GM19023 (cell line): Measurements from ENCODE around the gene AMOTL2.

Experiments used
- ATAC-seq: cut with Tn5 transposase; IDR thresholded peaks from one replicate; pipeline ENCODE4 v1.9.1; 2021; ENCODE audit warnings: mild to moderate bottlenecking, moderate library complexity; ENCODE audit not compliant: unreplicated experiment

Gene AMOTL2

DNA sequence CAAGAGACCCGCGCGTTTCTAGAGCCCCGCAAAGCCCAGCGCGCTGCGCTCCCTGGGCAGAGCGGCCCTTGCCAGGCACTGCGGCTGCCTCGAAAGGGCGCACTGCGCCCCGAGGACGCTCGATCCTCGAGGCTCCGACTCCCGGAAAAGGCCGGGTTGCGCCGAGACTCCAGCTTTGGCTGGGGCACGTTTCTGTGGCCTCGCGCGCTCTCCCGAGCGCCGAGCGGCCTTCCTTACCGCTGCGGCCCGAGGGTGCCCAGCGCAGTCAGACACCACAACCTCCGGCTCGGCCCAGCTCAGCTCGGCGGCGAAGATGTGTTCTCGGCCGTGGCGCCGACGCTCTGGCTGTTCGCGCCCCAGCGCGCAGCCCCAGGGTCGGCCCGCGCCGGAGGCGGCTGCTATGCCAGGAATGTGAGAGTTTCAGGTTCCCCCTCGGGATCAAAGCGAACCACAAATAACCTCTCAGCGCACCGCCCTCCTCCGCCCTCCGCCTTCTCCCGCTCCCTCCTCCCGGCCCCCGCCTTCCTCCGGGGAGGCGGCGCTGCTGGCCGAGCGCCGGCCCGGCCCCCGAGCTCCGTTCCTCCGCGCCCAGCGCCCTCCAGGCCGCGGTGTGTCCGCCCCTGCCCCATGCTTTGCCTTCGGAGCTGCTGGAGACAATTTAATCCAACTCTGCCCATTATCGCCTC lies at the start of gene AMOTL2:
Gene AMOTL2, minus strand, starts transcription at position 343 of the 686 bp plus-strand sequence. CDS start 3,014 bp downstream, outside the sequence.
- no peak for ATAC-seq

DNA sequence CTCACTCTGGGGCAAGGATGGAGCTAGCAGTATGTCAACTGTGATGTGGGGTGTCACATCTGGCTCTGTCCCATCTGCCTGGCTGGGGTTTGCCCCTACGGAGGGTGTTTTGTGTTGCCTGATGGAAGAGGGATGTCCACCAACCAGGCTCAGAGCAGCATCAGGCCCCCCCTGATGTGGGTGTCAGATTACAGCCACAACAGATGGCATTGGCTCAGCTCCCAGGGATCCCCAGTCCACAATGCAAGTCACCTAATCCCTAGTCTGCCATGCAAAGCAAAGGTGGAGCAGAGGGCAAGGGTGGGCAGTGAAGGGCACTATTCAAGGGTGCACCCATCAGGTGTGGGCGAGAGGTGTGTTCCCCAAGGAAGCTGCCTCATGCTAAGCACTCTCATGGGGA lies 48.9 kb upstream of the AMOTL2 start:
- ATAC-seq = no peak

DNA sequence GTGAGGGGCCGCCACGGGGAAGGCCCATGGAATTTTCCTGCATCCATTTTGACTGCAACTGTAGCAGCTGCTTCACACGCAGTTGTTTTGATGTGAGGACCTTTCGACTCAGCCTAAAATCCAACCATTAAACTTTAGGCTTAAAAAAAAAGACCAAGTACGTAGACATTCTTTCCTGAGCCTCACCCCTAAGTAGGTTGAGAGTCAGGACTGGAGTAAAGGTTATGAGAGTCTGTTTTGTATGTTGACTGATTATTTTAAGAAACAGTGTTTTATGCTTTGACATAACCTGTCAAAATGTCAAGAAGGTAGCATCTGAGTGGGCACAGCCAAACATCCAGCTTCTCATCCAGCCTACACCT lies 45.7 kb upstream of the AMOTL2 start:
- no peak for ATAC-seq

DNA sequence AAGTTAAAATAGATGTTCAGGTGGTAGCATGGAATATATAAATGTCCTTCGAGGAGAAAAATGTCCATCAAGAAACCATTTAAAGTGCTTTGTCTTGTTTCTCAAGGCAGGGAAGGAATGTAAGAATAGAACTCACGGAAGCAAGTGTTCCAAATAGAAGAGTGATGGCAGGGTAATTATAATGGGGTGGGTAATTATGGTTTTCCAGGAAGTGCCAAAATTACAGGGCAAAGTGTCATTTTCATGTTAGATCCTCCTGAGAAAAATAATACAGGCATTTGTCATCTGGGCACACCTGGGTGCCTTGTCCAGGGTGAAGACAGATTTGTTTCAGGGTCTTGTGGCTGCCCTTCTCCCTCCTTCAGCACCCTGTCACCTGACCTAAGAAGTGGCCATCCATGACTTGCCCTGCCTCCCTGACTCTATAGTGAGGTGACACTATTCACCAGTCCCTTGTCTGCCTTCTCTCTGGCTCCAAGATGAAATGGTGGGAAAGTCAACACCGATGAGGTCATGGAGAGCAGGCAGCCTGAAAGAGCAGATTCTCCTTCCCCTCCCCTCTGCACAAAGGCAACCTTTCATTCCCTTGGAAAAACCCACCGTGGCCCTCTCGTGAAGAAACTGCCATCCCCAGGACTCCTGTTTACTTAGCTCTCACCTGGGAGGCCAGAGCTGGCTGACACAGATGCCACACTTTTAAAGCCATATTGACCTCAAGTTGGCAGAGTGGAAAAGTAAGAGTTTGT lies 45.1 kb upstream of the AMOTL2 start:
- ATAC-seq = no peak

DNA sequence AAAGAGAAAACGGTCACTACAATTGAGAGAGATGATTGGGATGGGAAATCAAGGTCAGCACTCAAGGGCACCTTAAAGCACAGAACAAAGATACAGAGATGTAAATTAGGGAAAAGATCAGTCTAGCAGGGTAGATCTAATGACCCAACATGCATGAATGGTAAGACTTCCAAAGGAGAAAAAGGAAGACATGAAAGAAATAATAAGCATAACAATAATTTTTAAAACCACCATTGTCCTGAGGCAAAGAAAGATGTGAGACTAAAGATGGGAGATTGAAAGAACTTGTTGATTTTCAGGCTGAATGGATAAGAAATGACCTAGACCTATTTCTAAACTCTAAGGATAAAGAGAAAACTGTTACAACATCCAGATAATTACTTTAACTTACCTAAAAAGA lies 34.8 kb upstream of the AMOTL2 start:
- ATAC-seq = no peak

DNA sequence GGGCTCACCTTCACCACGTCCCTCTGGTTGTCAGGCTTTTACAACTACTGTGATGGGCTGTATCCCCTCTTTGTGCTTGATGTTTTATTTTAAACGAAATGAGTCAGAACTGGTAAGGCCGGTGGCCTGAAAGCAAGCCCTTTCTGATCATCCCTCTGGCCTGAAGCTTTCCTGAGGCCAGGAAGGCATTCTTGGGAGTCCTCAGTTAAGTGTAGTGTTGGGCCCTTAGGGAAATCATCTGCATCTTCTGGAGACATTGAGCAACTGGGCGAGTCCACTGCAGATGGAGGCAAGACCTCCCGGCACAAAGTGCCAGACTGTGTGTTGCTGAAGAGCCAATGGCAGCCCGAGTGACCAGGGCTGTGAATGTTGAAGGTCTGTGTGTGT lies 33.0 kb upstream of the AMOTL2 start:
- no peak for ATAC-seq

DNA sequence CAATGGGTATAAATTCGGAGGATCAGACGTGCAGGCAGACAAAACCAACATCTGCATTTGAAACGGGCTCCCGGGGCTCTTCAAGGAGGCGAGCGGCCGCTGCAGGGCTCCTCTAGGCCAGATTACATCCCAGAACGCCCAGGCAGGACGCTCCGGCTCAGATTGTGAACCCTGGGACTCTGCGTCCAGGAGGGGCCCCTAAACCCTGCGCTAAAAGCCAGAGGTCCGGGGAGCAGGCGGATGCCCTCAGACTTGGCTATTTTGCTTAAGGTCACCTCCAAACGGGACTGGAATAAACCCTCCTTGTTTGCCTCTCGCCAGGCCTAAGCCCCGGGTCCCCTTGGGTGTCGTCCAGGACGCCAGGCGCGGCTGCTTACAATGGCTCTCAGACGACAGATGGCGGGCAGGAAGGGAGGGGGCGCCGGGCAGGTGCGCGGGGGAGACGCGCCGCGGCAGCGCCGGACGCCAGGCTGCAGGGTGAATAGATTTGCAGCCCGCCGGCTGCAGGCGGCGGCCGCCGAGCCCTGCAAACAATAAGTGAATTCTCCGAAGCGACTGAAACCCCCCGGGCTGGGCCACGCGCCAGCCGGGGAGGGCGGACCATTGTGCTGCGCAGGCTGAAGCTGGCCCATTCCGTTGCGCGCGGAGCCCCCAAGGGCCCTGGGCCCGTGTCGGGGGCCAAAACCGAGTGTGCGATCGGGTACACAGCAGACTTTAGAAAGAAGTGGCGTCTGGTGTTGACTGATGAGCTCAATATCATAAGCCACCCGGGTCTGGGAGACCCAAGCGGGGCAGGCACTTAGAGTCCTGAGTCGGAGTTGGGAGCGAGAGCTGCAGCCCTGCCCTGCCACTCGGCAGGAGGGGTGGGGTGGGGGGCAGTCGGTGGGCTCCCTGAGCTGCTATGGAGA lies 32.3 kb upstream of the AMOTL2 start:
- no peak for ATAC-seq

DNA sequence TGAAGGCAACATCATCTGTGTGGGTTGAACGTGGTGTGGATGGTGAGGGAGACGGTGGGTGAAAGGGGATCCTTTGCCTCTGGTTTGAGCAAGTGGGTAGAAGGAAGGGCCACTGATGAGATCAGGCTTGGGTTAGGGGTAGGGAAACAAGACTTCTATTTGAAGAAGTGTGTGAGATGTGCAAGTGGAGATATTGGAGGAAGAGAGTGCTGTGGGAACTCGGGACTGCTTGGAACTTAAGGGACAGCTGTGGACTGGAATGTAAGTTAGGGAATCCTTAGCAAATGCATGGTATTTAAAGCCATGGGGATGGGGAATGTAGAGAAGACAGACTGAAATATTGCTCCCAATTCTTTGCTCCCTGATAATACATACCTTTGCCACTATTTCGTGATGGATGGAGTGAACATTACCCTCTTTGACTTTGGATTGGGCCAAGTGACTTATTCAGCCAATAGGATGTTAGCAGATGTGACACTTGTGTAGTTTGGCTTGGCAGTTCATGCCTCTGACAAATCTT lies 30.2 kb upstream of the AMOTL2 start:
- no peak for ATAC-seq

DNA sequence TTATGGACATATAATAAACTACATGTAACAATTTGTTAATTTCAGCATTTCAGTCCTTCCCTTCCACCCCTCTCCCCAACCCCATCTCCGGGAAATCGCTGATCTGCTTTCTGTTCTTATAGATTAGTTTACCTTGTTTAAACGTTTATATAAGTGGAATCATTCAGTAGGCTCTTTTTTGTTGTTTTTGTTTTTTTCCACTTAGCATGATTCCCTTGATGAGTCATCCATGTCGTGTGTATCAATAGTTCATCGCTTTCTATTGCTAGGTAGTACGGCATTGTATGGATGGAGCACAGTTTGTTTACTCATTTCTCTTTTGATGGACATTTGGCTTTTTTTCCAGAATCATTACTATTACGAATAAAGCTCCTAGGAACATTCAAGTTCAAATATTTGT lies 23.5 kb upstream of the AMOTL2 start:
- no peak for ATAC-seq

DNA sequence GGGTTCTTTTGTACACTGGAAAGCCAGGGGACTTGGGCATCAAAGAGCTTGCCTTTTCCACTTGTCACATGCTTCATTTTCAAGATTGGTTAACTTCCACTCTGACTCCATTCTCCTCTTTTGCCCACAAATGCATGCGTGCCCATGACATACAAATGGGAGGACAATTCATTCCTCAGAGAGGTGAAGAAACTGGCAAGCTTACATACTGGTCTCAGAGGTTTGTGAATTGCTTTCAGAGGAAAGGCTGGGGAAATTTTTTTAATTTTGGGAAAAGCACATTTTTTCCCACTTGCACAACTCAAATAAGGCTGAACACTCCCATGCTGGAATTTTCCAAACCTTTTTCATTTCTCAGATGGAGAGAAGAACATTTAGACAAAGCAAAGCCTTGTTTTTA lies 20.9 kb upstream of the AMOTL2 start:
- ATAC-seq = no peak

DNA sequence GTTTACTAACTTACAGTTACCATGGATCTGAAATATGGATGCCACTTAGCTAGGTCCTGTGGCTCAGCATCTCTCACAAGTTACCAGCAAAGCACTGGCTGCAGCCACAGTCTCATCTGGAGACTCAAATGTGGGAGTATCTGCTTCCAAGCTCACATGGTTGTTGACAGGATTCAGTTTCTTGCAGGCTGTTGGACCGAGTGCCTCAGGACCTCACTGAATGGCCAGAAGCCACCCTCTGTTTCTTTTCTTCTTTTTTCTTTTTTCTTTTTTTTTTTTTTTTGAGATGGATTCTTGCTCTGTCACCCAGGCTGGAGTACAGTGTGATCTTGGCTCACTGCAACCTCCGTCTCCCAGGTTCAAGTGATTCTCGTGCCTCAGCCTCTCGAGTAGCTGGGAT lies 20.1 kb upstream of the AMOTL2 start:
- no peak for ATAC-seq

DNA sequence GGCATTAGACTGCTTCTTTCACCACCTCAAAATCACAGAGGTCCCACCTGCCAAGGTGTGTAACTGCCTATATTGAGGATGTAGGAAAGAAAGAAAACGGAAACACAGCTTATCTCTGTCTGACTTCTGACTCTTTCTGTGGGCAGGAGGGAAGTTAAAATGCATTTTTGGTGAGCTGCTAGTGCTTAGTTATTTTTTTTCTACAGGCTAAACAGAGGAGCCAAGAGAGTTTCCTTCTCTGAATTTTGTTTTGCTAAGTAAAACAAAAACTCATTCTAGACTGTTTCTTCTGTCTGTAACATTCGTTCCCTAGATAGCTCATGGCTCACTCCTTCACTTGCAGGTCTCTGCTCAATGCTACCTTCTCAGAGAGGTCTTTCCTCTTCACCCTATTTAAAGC lies 18.8 kb upstream of the AMOTL2 start:
- ATAC-seq = no peak

DNA sequence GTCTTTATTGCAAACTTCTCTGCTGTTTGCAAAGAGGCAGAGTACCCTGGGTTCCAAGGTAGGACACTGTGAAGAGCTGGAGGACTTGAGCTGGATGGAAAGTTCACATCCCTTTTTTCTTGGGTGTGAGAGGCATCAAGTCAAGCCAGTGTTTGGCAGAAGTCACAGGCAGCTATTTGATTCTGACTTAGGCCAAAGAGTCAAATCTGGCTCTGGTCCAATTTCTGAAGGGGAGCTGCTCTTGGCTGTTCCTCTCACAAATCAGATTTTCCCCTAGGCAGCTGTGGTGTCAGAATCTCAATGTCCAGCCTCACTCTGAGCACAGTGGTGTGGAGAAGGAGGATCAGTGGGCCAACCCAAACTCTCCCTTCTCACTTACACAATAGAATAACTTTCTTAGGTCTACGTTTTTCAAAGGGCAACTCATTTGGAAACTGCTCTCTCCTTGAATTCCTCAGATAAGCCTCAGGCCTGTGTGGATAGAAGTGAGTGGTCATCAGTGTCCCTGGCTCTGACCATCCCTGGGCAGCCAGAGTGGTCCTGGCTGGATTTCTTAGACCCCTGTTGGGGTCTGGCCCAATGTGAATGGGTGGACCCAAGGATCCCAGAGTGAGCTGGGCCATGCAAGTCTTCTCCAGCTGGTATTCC lies 18.2 kb upstream of the AMOTL2 start:
- ATAC-seq = no peak

DNA sequence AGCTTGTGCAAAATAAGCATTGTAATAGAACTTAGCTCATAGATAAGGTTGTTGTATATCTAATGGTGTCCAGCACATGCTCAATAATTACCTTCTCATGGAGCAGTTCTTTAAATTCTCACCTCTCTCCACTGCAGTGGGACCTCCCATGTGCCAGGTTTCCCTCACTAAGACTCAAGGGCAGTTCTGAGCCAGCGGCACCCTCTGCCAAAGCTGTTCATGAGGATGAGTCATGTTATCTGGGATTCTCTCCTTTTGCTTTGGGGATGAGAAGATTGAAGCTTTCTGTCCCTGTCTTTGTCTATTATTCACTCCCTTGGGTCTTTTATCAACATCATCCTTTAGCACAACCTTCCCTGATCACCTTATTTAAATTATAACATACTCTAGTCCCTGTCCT lies 15.6 kb upstream of the AMOTL2 start:
- no peak for ATAC-seq

DNA sequence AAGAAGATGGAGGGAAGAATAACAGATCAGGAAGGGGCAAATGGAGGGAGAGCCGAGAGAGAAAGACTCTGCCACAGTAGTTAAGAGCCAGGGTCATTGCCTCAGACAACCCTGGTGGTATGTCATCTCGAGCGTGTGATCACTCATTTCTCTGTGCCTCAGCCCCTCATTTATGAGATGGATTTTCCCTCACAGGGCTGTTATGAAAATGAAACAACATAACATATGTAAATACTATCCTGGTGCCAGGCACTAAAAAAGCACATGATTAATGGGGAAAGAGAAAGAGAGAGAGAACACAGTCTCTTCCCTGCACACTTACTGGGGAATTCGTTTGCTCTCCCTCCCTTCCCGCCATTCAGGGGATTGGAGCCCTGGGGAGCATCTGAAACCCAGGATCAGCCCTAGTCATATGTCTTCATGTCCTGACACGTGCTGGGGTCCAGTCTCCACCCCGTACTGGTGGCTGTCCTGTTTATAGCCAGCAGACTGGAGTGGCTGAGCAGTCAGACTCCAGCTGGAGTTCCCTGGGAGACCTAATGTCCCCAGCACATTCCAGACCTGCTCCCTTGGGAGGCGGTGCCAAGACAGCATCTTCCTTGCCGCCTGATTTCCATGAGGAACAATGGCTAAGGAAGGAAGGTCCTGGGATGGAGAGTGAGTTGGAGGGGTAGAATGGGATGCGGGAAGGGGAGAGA lies 14.7 kb upstream of the AMOTL2 start:
- no peak for ATAC-seq

DNA sequence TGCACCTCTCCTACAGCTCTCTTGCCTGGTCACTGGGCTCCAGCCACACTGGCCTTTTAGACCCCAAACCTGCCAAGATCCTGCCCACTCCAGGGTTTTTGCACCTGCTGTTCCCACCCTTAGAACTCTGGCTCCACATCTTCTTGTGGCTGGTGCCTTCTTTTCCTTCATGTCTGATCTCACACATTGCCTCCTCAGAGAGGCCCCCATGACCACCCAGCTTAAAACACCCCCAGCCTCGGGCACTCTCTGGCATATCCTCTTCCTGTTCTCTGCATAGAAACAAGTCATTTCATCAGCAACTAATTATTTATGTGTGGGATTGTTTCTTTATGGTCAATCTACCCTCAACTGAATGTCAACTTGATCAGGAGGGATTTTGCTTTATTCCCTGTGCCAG lies 14.0 kb upstream of the AMOTL2 start:
- ATAC-seq = no peak

DNA sequence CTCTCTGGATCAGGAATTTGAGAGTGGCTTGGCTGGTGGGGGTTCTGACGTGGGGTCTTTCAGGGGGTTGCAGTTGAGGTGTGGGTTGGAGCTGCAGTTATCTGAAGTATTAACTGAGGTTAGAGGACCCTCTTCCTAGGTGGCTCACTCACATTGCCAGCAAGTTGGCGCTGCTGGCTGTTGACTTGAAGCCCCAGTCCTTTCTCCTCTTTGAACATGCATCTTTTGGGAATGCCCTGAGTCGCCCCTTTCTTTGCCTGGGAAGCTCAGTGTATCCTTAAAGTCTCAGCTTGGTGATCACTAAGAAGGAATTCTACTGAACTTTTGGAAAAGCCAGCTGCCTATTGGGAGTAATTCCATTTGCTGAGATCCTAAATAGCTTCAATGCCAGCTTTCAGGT lies 13.0 kb upstream of the AMOTL2 start:
- ATAC-seq = no peak

DNA sequence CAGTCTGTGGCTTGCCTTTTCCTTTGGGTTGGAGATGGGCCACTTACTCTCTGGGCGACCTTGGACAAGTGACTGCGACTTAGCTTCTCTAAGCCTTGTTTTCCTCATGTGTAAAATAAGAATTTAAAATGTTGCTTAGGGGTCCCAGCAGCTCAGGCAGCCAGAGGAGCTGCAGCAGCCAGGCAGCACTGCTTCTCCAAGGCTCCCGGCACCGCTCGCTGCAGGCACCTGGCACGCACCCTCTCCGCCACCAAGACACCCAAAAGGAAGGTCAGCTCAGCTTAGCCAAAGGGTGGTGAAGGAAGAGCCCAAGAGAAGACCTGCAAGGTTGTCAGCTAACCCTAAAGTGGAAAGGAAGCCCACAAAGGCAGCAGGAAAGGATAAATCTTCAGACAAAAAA lies 10.7 kb upstream of the AMOTL2 start:
- ATAC-seq = no peak

DNA sequence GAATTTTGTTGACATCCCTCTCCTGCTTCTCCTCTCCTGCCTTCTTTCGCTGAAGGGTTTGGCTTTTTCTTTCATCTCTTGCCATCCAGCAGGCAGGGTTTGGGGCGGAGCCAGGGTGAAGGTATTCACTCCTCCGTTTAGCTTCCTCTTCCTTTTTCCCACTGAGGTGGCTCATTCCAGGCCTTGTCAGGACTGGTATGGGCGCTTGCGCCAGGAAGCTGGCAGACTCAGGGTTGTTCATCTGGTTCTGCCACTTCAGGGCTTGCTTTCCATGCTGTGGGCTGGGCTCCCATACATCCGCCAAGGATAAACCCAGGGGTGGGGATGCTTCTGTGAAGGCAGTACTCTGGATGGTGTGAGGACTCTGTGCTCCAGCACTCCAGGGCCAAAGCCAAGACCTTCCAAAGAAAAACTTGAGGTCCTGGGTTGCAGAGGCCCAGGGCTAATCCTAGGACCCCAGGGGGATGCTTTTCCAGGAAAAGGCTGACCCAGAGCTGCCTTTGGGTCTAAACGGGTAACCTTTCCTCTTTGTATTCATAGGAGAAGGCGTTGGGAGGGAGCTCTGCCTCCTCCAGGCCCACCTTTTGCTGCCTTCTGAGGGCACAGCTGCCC lies 7.7 kb upstream of the AMOTL2 start:
- no peak for ATAC-seq

DNA sequence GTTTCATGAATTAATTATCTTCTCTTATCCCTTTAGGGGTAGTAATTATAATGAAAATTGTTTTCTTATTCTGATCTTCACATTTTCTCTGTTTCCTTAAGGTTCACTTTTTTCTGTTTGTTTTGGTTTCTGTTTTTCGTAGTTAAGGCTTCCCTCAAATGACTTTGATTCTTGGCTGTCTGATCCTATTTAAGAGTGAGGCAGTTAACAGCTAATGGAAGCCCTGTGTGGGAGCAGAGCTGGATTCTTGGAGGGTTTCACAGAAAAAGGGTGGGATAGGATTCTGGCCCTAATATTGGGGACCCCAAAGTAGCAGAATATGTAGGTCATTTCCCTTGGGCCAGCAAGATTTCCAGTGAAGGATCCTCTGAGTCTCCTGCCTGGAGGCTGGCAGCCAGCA lies 6.8 kb upstream of the AMOTL2 start:
- ATAC-seq = no peak
